ENCODE measurements around the gene DNM3.

The DNM3 gene

GRCh38 chr1:172135978-172136610 is 294.8 kb downstream of the DNM3 start:
- TF ChIP-seq CTCF (IDR thresholded peaks at IDR 0.05; ENCODE audit: unreplicated experiment in 3 of 3) = no peak
- H3K36me3 Mint-ChIP-seq (ENCODE audit: low read depth) = peaks cover 36% of the 10 kb centered on the region
- H3K4me3 Mint-ChIP-seq = peak overlapping the region in 1 of 3 experiments; percentile 17
- H3K9me3 Mint-ChIP-seq = no peaks in the 10 kb centered on the region
- H3K27me3 Mint-ChIP-seq (ENCODE audit: low read depth) = no peaks in the 10 kb centered on the region
- peaks cover 39% of the 10 kb centered on the region for H3K4me1 Mint-ChIP-seq
- peak overlapping the region; percentile 70 to 100 (median 99) for H3K27ac Mint-ChIP-seq

DNA sequence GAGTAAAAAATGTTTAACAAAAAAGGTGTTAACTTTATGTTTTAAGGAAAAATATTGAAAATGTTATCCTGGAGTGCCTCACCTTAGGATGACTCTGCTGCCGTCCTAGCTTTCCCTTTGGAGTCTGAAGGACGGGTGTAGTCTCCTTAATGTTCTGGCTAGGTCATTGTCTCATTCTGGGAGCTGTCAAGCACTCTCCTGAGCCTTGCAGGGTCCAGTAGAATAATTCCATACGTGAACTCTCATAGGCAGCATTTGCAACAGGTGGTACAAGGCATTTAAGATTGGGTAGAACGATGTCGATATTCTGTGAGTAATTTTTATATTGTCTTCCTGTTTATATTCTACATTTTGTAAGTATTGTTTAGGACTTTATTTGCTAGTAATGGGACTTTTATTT is 295.6 kb downstream of the DNM3 start:
- TF ChIP-seq CTCF (IDR thresholded peaks at IDR 0.05; ENCODE audit: unreplicated experiment in 3 of 3) = no peak
- H3K27ac Mint-ChIP-seq = peak overlapping the region; percentile 71 to 100 (median 99)
- H3K4me1 Mint-ChIP-seq = peaks cover 39% of the 10 kb centered on the region

DNA sequence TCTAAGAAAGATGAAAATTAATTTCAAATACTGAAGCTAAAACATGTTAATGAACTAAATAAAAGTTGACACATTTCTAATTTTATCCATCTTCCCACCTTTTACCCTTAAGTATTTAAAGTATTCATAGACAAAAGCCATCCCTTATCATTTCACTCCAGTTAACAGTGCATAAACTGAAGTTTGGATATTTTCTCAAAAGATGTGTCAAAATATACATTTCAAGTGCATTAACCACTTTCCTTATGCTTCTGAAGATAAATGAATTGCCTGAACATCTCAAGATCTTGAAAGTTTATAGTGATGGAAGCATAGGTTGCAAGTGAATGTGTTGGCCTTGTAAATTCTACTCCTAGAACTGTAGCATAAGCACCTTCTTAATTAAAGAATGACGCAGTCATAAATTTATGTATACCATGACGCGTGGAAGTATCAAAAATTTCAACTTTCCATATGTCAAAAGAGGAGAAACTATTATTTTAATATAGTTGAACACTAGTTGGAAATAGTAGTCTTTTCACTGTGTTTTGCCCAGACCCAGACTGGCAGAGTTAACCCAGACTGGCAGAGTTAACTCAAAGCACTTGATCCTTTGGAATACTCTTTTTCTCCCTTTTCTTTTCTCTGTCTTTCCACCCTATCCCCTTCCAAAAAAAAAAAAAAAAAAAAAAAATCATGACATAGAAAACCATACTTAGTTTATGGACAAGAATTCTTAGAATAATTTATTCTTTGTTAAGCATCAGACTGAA is 296.6 kb downstream of the DNM3 start:
- Mint-ChIP-seq H3K4me1 (peaks cover 39% of the 10 kb centered on the region), H3K4me3 (peak overlapping the region; percentile 38 to 65 (median 64)), H3K27ac (peak overlapping the region; percentile 94 to 100 (median 99)), H3K9me3 (no peaks in the 10 kb centered on the region), H3K36me3 (ENCODE audit: low read depth) (peaks cover 53% of the 10 kb centered on the region), H3K27me3 (ENCODE audit: low read depth) (no peaks in the 10 kb centered on the region)
- no peak for TF ChIP-seq CTCF (IDR thresholded peaks at IDR 0.05; ENCODE audit: unreplicated experiment in 3 of 3)

More for the DNA sequence above, 295.6 kb downstream of the DNM3 start:
- Mint-ChIP-seq H3K36me3 (ENCODE audit: low read depth) (peaks cover 44% of the 10 kb centered on the region), H3K9me3 (no peaks in the 10 kb centered on the region), H3K4me3 (peak overlapping the region in 2 of 3 experiments; percentile 42 to 62), H3K27me3 (ENCODE audit: low read depth) (no peaks in the 10 kb centered on the region)

DNA sequence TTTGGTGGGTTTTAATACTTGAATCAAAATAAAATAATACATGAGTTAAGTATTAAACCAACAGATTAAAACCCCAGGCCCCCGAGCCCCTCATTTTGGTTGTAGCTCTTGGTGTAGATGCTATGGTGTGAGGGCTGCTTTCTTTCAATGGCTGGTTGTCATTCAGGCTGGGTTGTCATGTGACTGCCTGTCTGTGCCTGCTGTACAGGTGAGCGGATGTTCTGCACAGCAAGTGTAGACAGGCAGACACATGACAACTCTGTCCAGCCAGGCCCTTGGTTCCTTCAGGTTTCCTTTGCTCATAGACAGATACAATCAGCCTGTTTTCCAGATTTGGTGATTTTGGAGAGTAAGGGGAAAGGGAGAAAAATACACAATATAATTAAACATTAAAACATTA is 297.3 kb downstream of the DNM3 start:
- Mint-ChIP-seq H3K36me3 (ENCODE audit: low read depth) (peaks cover 56% of the 10 kb centered on the region), H3K9me3 (no peaks in the 10 kb centered on the region), H3K4me3 (peak overlapping the region; percentile 95 to 96 (median 96)), H3K27me3 (ENCODE audit: low read depth) (no peaks in the 10 kb centered on the region), H3K4me1 (peaks cover 39% of the 10 kb centered on the region), H3K27ac (peak overlapping the region; percentile 94 to 100 (median 99))
- TF ChIP-seq CTCF (IDR thresholded peaks at IDR 0.05; ENCODE audit: unreplicated experiment in 3 of 3) = no peak

DNA sequence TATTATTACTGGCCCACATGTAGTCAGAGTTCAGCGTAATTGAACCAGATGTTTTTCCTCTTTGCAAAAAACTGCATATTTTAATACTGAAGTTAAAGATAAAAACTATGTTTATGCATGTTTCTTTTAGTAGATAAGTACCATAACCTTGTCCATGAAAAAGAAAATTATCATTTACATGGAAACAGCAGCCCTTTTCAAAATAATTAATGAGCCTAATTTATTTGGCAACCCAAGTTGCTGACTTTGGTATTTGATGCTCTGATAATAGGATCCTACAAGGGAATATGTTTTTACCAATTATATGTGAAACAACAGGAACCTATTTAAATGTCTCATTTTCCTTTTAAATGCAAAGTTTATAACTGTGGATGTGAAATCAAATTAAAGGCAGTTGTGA is 297.9 kb downstream of the DNM3 start:
- Mint-ChIP-seq H3K9me3 (no peaks in the 10 kb centered on the region), H3K27me3 (ENCODE audit: low read depth) (peaks cover 2% of the 10 kb centered on the region), H3K4me3 (peak overlapping the region; percentile 95 to 96 (median 96)), H3K27ac (peak overlapping the region; percentile 94 to 100 (median 99)), H3K36me3 (ENCODE audit: low read depth) (peaks cover 57% of the 10 kb centered on the region), H3K4me1 (peaks cover 39% of the 10 kb centered on the region)
- no peak for TF ChIP-seq CTCF (IDR thresholded peaks at IDR 0.05; ENCODE audit: unreplicated experiment in 3 of 3)
